GM21367 (cell line): ENCODE results near the gene SMIM23.

Source experiments
- ATAC-seq: cut with Tn5 transposase; IDR thresholded peaks from one replicate; pipeline ENCODE4 v1.9.1; 2021; ENCODE audit not compliant: unreplicated experiment

The SMIM23 gene

DNA sequence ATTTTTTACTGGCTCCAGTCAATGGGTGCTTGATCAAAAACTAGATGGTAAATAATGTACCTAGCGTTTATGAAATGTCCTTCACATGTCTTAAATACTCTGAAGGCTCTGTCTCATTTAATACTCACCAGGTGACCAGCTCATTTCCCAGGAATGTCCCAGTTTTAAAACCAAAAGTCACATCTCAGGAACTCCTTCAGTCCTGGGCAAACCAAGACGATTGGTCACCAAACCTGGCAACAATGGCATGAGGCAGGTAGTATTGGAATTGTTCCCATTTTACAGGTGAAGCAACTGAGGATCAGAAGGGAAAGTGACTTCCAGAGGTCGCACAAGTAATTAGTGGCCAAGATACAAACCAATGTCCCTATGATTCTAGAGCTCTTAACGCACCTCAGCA is 27.7 kb downstream of the SMIM23 start:
- no peak for ATAC-seq

- no peak for ATAC-seq
Observed at GRCh38 chr5:171813813-171814490, 28.3 kb downstream of the SMIM23 start.

DNA sequence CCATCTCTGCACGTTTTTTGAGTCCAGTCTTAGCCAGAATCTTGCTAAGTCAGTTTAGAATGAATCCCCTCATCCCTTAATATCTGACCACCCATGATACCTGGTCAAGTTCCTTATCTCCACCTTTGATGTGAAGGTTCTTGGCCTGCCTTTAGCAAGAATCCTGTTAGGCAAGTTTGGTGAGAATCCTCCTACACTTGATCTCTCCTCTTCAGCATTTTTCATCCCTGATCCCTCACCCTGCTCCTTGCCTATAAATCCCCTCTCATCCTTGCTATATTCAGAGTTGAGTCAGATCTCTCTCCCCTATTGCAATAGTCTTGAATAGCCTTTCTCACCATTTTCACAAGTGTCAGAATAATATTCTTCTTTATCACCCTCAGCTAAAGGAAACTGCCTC is 31.0 kb downstream of the SMIM23 start:
- no peak for ATAC-seq

- no peak for ATAC-seq
Observed at GRCh38 chr5:171820561-171820960, 34.9 kb downstream of the SMIM23 start.

- ATAC-seq, result no peak
Observed at GRCh38 chr5:171821286-171821685, 35.7 kb downstream of the SMIM23 start.

- ATAC-seq, result no peak
Observed at GRCh38 chr5:171823269-171823668, 37.7 kb downstream of the SMIM23 start.

GRCh38 chr5:171825051-171825450 is 39.4 kb downstream of the SMIM23 start:
- ATAC-seq, result no peak

DNA sequence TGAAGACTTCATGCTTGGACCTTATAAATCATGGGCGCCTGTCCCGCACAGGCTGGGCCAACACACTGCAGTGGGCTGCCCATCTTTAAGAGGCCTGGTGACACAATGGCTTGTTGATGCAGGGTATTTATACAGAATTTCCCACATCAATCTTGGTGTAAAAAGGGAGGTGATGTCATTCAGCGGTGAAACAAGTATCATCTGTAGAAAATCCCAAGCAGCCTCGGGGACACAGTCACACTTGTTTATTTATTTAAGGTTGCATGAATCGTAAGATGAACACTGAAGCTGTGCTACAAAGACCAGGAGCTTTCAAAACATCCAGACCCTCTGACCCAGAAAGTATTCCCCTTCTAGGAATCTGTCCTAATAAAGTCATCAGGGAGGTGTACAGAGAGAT is 40.5 kb downstream of the SMIM23 start:
- no peak for ATAC-seq

DNA sequence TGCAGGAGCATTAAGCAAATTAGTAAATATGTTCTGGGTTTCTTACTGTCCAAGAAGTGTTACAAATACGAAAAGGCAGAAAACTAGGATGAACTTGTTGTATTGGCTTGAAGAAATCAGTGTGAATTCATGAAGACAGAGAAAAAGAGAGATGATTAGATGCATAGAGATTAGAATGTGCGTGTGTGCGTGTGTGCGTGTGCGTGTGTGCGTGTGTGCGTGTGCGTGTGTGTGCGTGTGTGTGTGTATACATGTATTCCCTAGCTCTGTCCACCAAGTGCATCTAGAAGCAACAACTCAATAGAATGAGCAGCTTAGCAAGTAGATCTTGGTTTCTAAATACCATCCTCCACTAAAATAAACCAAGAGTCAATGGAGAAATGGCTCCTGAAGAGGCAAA is 41.5 kb downstream of the SMIM23 start:
- no peak for ATAC-seq

DNA sequence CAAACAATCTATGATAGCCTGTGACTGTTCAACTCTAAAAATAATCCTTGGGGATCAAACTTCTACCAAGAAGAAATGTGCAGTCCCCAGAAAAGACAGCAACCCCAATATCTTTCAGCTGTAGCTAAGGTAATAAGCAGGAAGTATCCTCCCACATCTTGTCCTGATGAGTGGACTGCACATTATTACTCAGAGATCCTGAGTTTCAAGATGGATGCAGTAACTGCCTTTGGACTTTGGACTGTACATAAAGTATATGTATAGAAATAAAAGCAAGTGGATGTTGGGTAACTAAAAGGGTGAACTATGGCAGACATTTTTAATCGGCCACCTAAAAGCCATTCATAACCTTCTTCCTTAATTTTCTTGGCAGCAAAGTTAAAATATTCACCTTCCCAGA is 45.1 kb downstream of the SMIM23 start:
- no peak for ATAC-seq

GRCh38 chr5:171832775-171833174 is 47.2 kb downstream of the SMIM23 start:
- no peak for ATAC-seq

- ATAC-seq, result no peak
Observed at GRCh38 chr5:171834461-171834860, 48.8 kb downstream of the SMIM23 start.

- ATAC-seq, result no peak
Observed at GRCh38 chr5:171835066-171835465, 49.4 kb downstream of the SMIM23 start.

GRCh38 chr5:171837522-171837921 is 51.9 kb downstream of the SMIM23 start:
- ATAC-seq, result no peak

- no peak for ATAC-seq
Observed at GRCh38 chr5:171838066-171838465, 52.4 kb downstream of the SMIM23 start.

- ATAC-seq, result no peak
Observed at GRCh38 chr5:171839112-171839511, 53.5 kb downstream of the SMIM23 start.

DNA sequence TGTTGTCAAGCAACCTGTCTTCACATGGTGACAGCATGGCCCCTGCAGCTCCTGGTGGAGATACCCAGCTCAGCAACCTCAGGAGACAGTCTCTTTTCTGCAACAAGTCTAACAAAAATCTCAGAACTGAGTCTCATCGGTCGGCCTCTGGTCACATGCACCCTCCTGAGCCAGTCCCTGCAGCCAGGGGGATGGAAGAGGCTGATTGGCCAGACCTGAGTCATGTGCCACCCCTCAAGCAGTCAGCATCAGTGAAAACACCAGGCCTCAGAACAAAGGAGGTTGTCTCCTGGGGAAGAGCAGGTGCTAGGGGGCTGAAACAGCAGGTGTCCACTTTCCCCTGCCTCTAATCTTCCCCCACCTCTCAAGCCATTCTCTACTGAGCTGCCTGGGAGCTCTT is 54.4 kb downstream of the SMIM23 start:
- ATAC-seq, result no peak
